DOHH2 (cell line): ENCODE measurements around the gene SIPA1L3.

Experiments used
- EZH2phosphoT487 ChIP-seq: fragments of 200-600 bp; sonication (generic); IDR thresholded peaks from 2 replicates; pipeline ENCODE4 v1.6.1; 2017; ENCODE audit warnings: borderline replicate concordance, mild to moderate bottlenecking, antibody characterized with exemption, low read length, moderate library complexity, mixed read lengths
- TF ChIP-seq, protein P1 (sequence below): fragments of 200-600 bp; sonication (generic); IDR thresholded peaks from one replicate; pipeline ENCODE4 v1.5.1; 2014; ENCODE audit warnings: antibody characterized with exemption, mild to moderate bottlenecking, low read depth, low read length; ENCODE audit not compliant: poor library complexity, severe bottlenecking

DNA sequence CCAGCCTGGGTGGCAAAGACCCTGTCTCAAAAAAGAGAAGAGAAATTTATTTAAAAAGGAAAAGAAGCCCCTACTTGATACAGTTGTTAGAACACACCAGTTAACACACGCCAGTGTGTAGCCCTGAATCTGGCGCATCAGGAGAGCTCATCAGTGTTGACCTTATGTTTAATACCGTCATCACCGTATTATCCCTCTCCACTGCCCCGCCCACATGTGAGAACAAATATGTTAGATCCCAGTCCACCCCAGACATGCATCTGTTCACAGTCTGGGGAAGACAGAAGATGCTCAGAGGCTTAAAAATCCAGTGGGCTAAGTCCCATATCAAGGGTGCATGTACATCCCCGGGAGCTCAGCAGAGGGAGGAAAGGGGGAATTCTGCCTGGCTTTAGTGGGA is 161.8 kb downstream of the SIPA1L3 start:
- TF ChIP-seq, protein P1, sequence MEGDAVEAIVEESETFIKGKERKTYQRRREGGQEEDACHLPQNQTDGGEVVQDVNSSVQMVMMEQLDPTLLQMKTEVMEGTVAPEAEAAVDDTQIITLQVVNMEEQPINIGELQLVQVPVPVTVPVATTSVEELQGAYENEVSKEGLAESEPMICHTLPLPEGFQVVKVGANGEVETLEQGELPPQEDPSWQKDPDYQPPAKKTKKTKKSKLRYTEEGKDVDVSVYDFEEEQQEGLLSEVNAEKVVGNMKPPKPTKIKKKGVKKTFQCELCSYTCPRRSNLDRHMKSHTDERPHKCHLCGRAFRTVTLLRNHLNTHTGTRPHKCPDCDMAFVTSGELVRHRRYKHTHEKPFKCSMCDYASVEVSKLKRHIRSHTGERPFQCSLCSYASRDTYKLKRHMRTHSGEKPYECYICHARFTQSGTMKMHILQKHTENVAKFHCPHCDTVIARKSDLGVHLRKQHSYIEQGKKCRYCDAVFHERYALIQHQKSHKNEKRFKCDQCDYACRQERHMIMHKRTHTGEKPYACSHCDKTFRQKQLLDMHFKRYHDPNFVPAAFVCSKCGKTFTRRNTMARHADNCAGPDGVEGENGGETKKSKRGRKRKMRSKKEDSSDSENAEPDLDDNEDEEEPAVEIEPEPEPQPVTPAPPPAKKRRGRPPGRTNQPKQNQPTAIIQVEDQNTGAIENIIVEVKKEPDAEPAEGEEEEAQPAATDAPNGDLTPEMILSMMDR, result no peak
- no peak for TF ChIP-seq EZH2phosphoT487
